Renal cortex interstitium (tissue), 11 donors: ENCODE data around the gene RNF112. TPM values are rescaled to one million over a fixed set of nuclear protein-coding genes. Genes with fewer than 3 reads are reported as not detected.

Experiments used
- DNase-seq, 11 donors: peaks; one replicate each; pipeline ENCODE4 v3.0.0-alpha.2; 2013; ENCODE audit warnings: low read depth in 9 of 11, low spot score in 4 of 11; ENCODE audit errors: extremely low read depth in 1 of 11
- polyA plus RNA-seq, 3 donors: library from polyadenylated mRNA; unstranded; fragments of 120-200 nt; gene quantifications; one replicate each; pipeline ENCODE4 v1.2.1, GENCODE V29; 2013; ENCODE audit not compliant: insufficient read length in 3 of 3

Gene RNF112
- polyA plus RNA-seq, 3 donors = 0.70 to 1.7 (median 1.4) TPM

DNA sequence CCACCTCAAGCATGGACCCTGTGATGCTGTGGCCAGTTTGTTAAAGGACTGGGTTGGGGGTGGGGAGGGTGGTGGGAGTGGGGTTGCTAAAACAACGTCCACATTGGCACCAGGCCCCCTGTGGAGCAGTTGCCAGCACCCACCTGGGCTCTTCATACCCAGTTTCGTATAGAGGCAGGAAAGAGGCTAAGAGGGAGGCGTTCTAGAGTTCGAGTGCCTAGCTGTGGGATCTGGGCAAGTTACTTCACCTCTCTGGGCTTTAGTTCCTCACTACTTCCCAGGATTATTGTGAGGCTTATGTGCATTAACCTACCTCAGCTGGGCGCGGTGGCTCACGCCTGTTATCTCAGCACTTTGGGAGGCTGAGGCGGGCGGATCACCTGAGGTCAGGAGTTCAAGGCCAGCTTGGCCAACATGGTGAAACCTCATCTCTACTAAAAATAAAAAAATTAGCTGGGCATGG is 25.5 kb upstream of the RNF112 start:
- DNase-seq = no peak

DNA sequence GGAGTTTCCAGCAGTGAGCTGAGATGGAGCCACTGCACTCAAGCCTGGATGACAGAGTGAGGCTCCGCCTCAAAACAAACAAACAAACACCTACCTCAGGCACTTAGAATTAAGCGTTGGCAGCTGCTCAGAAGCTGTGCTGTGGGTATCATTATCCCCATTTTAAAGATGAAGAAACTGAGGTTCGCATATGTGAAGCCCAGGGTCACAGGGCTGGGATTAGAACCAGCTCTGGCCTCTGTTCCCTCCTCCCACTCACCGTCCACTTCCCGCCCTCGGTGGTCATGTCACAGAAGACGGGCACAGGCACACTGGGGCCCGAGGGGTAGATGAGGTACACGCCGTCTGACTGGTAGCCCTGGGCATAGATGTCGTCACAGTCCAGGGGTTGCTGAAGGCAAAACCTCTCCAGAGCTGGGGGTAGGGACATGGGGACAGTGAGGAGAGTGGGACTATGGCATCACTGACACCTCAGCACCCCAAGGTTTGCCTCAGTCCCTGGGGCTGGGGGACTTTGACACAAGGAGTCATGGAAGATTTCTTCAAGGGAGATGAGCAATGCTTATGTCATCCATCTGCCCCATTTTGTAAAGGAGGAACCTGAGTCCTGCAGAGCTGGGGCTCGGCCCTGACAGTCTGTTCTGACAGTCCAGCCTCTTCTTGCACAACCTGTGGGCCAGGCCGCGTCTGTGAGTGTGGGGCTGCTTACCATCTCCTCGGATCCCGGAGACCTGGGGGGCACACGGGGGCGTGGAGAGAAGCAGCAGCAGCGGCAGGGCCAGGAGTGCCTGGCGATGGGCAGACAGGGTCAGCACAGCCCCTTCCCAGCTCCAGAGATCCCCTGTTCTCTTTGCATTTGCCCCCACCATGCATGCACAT is 24.7 kb upstream of the RNF112 start:
- no peak for DNase-seq

DNA sequence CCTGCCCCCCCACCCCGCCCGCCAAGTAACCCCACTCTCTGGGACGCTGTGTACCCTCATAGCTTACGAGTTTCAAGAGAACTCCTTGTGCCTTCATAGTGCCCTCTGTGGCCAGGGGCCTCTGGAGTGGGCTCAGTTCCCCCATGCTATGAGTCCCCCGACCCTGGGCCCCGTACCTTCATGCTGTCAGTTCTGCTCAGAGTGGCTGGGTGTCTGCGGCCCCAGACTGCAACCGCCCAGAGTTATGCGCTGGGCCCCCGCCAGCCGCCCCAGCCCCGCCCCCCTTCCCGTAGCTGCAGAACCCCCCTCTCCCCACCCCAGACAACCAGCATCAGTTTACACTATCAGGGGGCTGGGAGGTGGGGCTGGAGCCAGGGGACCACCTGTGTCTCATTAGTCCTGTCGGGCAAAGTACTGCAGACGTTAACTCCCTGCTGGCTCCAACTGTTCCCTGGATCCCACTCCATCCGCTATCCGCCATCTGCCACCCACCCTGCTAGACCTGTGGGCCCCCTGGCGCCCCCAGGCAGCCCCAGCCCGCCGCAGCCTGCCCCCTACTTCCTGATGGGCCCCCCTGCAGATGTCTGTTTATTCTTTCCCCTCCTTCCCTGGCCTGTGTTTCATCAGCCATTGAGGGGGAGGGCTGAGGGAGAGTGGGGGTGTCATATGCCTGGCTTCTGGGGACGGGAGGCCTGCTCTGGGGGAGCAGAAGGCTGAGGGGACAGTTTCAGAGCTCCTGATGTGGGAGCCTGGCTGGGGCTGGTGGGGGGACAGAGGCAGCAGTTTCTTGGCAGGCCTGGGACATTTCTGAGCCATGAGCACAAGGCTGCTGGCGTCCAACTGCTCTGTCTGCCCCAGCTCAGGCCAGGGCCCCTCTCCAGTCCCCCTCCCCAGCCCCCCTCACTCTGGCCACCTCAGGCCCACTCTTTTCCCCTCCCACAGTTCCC is 23.8 kb upstream of the RNF112 start, which contains the start of gene MFAP4:
MFAP4 (minus strand) TSS at position 217 of the 947 bp plus-strand sequence; CDS start at position 182, 35 bp downstream.
- DNase-seq = peak in 9 of 11 donors; percentile 68 to 88 (median 83)

DNA sequence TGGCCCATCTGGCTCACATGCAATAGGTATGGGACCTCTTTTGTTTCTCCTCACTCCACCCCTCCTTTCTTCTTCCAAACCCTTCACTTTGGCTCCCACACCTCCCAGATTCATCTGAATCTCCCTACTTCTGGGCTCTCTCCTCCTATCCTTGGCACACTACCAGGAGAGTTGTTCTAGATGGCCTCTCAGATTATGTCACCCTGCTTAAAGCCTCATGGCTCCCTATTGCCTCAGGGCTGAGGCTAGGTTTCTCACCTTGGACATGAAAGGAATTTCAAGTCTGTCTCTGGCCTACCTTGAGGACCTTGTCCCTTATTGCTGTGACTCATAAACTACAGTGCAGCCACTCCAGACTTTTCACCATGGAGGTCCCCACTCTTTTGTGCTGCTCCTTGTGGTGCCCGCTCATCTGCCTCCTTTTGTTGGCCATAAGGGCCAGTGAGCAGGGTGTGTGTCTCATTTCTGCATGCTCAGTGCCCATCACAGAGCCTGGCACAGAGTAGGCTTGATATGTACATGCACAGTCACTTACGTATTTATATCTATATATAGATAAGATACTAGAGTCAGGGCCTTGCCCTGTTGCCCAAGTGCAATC is 23.0 kb upstream of the RNF112 start:
- DNase-seq = no peak

DNA sequence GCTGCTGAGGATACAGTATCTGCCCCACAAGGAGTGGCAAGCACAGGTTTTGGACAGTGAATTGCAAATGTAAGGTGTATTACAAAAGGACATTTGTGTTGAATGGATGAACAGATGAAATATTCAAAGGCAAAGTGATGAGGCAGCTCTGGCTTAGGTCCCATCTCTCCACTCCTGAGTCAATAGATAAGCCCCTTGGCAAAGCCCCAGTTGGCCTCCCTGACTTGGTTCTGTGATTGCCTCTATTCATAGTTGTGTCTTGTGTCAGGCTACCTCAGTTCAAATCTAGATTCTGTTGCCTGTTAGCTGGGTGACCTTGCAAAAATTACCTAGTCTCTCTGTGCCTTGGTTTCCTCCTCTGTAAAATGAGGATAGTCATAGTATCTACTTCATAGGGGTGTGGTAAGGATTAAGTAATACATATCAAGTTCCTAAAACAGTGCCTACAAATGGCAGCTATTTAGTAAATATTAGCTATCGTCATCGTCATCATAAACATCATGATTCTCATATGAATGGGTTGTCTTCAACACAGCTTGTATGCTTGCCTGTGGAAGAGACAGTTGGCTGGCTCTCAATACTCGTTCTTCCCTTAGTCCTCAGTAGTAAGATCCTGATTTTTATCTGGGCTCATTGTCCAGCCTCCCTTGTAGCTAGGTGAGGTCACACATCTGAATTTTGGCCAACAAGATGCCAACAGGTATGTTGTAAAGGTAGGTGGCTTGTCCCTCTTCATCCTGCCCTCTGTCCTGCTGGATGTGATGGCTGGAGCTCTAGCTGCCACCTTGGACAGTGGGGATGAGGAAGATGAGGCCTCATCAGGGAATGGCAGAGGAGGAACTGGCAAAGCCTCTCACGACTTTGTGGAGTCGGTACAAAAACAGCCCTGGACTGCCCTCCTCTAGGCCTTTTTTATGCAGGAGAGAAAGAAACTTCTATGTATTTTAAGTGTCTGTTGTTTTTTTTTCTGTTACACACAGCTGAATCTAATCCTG is 21.9 kb upstream of the RNF112 start:
- DNase-seq = no peak

DNA sequence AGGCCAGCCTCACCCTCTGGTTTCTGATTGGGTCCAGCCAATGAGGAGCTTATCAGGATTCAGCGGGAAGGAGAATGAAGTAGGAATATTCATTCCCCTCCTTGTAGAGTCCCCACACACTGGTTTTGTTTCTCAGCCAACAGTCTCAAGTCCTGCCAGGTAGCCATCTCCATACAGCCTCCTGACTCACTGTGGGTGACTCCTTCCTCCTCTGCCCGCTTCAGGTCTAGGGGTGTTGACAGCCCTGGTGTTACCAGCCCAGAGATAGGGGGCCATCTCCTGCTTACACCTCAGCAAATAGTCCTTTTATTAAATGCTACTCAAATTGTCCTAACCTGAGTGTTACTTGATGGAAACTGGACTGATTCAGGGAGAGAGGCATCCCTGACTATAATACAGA is 20.1 kb upstream of the RNF112 start:
- DNase-seq = no peak

DNA sequence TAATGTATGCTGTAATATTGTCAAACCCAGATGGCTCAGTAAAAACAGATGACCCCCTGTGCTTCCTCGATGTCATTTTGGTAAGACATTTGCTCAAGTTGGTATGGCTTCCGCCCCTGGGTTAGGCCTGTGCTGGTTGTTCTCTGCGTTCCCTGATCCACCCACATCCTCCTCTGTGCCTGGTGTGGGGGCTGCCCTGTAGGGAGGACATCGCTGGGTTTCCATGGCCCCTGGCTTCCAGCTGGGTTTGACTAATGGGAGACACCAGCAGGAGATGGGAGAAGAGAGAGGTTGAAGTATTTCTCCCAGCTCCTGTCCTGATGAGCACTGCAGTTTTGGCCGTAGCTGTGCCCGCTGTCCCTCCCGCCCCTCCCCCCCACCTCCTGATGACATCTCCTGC is 19.6 kb upstream of the RNF112 start:
- DNase-seq = no peak

DNA sequence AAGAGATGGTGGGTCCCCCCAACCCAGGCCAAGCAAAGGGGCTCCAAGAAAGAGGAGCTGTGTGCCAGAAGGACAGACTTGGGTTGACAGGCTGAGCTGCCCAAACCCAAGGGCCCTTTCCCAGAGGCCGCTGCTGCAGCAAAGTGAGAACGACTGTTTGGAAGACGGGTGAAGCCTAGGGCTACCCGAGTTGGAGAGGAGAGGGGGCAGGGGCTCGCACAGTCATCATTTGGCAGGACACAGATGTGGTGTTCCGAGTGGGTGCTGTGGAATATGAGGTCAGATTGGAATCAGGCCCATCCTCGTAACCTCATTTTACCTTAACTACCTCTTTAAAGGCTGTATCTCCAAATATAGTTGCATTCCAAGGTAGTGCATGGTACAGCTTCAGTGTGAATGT is 18.7 kb upstream of the RNF112 start:
- no peak for DNase-seq

DNA sequence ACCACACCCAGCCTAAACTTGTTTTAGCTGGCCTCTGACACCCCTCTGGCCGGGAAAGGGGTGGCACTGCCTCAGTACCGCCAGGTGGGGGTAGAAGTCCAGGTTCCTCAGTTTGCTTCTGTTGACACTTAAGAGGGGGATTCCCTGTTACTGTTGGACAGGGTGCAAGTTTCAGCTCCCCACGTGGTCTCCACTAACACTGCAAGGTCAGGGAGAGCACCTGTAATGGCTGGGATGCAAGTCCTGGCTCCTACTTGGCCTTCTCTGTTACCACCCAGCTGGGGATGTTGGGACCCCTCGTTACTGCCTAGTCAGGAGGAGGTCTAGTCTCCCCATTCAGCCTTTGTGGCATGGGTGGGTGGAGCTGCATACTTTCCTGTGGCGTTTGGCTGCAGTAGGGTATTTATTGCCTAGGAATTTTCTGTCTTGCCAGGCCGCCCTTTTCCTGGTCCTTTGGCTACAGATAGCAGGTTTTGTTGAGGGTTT is 13.4 kb upstream of the RNF112 start:
- DNase-seq = no peak

DNA sequence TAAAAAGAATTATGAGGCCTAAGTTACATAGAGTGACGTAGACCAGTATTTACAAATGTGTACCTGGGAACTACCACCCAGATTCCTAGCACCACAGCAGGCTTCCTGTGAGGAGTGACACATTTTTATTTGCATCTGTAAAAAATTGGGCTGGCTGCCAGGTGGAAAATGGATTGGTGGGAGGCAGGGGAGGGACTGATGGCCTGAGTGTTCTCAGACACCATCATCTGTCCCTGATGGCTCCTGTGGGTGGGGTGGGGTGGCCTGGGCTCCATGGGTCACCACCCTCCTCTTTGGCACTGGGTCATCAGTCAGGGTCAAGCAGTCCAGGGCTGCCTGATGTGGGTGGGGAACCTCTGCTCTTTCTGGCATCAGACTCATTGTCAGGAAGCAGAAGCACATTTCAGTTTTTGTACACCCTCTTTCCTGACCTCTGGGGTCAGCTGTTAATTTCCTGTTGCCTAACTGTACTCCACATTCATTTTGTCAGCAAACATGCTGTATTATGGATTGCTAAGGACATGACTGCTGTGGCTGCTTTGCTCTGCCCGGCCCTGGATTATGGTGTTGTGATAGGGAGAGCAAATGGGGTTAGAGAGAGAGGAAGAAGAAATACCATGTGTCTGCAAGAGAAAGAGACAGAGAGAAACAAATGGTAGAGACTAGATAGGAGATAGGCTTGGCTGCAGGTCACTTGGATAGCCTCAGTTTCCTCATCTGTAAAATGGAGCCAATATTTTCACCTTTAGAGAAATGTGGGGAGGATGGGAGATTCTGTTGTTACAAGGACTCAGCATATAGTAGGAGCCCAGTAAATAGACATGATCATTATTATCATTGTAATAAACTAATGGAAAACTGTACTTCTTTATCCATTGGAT is 12.5 kb upstream of the RNF112 start:
- DNase-seq = peak in 1 of 11 donors; percentile 57

DNA sequence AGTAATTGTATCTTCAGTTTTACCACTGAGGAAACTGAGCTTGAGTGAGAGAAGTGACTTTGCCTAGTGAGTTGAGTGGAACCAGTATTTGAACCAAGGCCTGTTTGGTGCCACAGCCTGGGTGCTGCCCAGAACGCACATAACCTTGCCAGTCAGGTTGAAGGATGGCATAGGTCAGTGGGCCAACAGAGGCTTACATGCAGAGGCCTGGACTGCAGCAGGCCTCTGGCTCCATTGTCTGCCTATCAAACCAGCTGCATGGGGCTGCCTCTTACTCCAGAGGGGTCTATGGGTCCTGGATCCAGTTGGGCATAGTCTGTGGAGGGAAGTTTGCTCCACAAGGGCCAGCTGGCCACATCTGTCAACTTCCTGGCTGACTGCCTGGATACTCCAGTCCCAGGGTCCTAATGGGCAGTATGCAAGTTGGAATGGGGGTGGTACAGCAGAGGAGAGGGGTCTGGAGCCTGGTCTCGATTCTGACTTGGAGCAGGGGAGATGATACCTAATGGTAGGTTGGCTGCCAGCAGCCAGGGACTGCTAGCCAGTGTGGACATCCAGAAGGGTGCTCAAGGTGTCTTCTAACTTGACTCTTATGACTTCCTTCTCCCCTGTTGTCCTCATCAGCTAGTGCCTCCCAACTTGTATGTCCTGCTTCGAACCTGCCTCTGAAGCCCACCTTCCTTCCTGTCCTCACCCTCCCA is 11.1 kb upstream of the RNF112 start:
- DNase-seq = no peak

DNA sequence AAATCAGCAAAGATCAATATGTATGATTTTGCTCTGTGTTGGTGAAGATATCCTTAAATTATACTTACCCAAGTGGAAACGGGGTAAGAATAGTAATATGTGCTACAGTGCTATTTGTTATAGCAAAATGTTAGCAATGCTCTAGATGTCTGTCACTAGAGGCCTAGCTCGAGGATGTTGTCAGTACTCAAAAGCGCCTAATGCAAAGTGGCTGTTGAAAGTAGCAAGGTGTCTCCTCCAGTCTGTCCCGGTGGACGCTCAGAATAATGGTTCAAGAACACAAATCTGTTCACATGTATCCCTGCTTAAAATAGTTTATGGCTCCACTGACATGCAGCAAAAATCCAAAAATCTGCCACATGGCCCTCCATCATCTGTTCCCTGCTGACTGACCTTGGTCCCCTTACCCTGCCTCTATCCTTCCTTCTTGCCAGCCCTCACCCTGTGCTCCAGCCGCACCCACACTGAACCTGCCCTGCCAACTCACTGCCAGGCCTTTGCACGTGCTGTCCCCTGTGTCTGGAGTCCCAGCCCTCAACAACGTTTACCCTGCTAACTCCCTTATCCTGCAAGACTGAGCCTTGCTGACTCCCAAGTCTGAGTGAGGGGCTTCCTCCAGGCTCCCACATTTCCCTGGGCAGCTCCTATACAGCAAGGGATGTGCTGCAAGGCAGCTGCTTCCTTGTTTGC is 9.6 kb upstream of the RNF112 start:
- DNase-seq = no peak

DNA sequence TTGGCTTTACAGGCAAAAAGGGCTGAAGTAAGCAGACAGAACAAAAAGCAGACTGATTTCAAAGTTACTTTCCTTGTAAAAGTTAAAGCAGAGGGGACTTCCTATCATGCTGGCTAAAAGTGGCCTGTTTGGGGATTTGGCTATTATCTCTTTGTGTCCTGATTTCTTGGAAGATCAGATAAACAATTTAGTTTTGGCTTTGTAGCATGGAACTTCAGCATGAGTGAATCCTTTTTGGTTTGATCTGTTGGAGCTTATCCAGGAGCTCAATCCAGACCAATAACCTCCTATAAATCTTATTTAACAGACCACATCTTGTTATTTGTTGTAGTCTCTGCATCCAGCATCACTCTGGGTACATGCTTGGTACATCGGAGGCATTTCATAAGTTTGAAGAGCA is 8.9 kb upstream of the RNF112 start:
- no peak for DNase-seq

DNA sequence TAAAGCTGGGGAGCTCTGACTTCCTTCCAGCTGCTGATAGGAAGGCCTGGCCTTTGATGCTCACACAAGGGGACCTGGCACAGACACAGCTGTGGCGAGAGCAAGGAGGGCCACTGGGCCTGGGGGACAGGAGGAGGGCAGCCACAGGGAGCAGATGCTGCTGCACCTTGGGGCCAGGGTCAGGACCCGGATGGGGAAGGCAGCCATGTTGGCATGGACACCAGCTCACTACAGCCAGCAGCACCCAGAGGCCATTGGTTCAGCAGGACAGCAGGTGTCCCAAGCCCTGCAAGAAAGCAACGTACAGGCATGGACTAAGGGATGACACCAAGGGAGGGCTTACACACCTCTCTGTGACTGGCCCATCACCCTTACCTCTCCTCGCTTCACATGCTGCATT is 8.0 kb upstream of the RNF112 start:
- DNase-seq = no peak

DNA sequence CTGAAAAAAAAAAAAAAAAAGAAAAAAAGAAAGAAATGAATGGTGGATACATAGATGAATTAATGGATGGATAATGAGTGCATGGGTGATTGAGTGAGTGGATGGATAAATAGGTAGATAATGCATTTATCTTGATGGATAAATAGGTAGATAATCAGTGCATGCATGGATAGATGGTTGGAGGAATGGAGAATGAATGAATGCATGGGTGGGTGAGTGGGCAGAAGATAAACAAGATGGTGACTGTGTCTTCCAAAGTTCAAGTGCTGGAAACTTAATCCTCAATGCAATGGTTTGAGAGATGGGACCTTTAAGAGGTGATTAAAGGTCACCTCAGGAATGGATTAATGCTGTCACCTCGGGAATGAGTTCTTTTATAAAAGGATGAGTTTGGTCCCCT is 6.8 kb upstream of the RNF112 start:
- no peak for DNase-seq

DNA sequence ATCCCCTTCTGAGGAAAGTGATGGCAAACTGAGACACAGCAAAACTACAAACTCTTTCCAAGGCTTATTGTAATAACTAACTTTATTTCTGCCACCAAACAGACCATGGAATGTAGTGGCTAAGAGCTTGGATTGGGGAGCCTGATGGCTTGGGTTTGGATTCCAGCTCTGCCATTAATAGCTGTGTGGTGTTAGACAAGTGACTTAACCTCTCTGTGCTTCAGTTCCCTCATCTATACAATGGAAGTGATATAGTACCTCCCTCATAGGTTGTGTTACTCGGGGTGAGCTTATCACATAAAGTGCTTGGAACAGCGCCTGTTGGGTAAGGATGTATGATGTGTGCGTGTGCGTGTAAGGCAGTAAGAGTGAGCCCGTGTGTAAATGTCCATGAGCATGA is 5.9 kb upstream of the RNF112 start:
- no peak for DNase-seq
